Astrocyte (in vitro differentiated cells and primary cell): ENCODE measurements around the gene CSTF1.

Source experiments
- CTCF ChIP-seq: IDR thresholded peaks from 2 replicates; pipeline ENCODE4 v1.5.1; 2011; ENCODE audit warnings: low read depth, mild to moderate bottlenecking, inconsistent platforms, low read length, moderate library complexity; ENCODE audit not compliant: insufficient read depth
- EZH2 ChIP-seq: IDR thresholded peaks from 2 replicates; pipeline ENCODE4 v1.6.1; 2012; ENCODE audit warnings: mild to moderate bottlenecking, low read length, inconsistent platforms; ENCODE audit not compliant: insufficient read depth

DNA sequence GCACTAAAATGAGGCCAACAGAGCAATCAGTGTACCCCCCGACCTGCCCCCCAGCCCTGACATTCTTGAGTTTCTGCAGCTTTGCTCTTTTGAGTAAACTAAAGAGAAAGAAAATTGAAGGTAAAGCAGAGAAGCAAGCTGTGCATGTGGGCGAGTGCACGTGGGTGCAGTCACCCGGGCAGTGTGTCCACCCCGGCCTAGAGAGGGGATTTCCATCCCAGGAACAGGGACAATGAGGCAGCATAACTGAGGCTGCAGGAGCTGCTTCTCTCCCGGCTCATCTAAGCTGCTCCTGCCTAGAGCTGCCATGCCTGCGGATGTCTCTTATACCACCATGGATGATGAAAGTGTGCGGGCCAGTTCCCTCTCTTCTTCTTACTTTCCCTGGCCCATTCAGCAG is 36.4 kb downstream of the CSTF1 start:
- TF ChIP-seq CTCF = no peak
- no peak for TF ChIP-seq EZH2
